GM19035 (cell line): ENCODE measurements around the gene NPIPB9.
"Not testable (repeated sequence)": the region's sequence is repeated elsewhere in the genome, so short reads cannot be mapped to it uniquely, and the experiment has no call there.

Source experiments
- ATAC-seq: cut with Tn5 transposase; IDR thresholded peaks from one replicate; pipeline ENCODE4 v1.9.1; 2021; ENCODE audit not compliant: unreplicated experiment

NPIPB9 gene

DNA sequence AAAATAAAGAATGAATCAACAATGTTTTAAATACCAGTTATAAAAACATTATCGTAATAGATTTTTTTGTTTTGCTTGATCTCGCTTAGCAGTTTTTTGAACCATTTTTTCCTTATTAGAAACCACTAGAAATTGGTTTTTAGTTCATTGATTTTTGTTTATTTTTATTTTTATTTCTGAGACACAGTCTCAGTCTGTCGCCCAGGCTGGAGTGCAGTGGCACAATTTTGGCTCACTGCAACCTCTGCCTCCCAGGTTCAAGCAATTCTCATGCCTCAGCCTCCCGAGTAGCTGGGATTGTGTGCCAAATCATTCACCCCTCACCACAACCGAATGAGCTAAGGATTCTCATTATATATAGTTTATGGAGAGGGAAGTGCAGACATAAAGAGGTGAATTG, at the start of gene NPIPB9:
NPIPB9 (plus strand) TSS at position 301 of the 400 bp plus-strand sequence.
- ATAC-seq: not testable (repeated sequence)

DNA sequence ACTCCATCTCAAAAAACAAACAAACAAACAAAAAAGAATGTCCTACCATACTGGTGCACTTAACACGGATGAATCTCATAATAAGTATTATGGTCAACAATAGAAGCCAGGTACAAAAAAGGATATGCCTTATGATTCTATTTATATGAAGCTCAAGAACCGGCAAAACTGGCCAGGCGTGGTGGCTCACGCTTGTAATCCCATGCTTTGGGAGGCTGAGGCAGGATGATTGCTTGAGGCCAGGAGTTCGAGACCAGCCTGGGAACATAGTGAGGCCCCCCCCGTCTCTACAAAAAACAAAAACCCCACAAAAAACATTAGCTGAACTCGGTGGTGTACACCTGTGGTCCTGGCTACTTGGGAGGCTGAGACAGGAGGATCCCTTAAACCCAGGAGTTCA, 47.3 kb upstream of the NPIPB9 start:
- ATAC-seq: not testable (repeated sequence)

- peak; percentile 98 for ATAC-seq
Measured at GRCh38 chr16:28711220-28712083, 40.1 kb upstream of the NPIPB9 start, which contains the start of gene EIF3C. Gene EIF3C (plus strand): TSS chr16:28711464. CDS start chr16:28711687, 223 bp downstream.

GRCh38 chr16:28722852-28723650, 28.5 kb upstream of the NPIPB9 start:
- not testable (repeated sequence) for ATAC-seq

DNA sequence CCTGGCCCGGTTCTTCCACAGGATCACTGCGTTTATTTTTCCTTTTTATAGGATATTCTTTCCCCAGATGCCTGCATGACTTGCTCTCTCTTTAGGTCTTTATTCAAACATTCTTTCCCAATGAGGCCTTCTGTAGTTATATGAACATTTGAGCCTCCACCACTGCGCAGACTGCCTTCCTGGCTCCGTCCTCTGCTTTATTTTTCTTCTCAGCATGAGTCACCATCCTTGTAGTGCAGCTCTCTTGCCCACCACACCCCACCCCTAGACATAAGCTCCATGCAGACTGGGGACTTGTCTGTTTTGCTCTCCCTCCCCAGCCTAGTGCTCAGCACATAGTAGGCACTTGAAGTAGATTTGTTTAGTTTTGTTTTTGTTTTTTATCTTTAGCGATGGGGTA, 20.3 kb upstream of the NPIPB9 start:
- not testable (repeated sequence) for ATAC-seq

- not testable (repeated sequence) for ATAC-seq
Measured at GRCh38 chr16:28732455-28733124, 19.0 kb upstream of the NPIPB9 start.

GRCh38 chr16:28739787-28740186, 11.8 kb upstream of the NPIPB9 start:
- ATAC-seq: not testable (repeated sequence)

GRCh38 chr16:28740631-28741030, 11.0 kb upstream of the NPIPB9 start:
- not testable (repeated sequence) for ATAC-seq

DNA sequence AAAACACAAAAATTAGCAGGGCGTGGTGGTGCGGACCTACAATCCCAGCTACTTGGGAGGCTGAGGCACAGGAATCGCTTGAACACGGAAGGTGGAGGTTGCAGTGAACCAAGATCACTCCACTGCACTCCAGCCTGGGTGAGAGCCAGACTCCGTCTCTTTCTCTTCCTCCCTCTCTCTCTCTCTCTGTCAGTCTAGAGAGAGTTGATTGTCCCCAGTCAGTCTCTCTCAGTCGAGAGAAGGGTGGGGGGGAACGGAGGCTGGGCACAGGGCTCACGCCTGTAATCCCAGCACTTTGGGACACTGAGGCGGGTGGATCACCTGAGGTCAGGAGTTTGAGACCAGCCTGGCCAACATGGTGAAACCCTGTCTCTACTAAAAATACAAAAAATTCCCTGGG, 10.3 kb upstream of the NPIPB9 start:
- not testable (repeated sequence) for ATAC-seq

- ATAC-seq: not testable (repeated sequence)
Measured at GRCh38 chr16:28746618-28747350, 4.8 kb upstream of the NPIPB9 start.

- peak; percentile 94 for ATAC-seq
Measured at GRCh38 chr16:28749997-28750465, 1.6 kb upstream of the NPIPB9 start.

- ATAC-seq: peak; percentile 29
Measured at GRCh38 chr16:28750469-28751067, 1.0 kb upstream of the NPIPB9 start.

GRCh38 chr16:28781697-28782096, 30.1 kb downstream of the NPIPB9 start:
- not testable (repeated sequence) for ATAC-seq

- not testable (repeated sequence) for ATAC-seq
Measured at GRCh38 chr16:28782357-28782756, 30.8 kb downstream of the NPIPB9 start.

DNA sequence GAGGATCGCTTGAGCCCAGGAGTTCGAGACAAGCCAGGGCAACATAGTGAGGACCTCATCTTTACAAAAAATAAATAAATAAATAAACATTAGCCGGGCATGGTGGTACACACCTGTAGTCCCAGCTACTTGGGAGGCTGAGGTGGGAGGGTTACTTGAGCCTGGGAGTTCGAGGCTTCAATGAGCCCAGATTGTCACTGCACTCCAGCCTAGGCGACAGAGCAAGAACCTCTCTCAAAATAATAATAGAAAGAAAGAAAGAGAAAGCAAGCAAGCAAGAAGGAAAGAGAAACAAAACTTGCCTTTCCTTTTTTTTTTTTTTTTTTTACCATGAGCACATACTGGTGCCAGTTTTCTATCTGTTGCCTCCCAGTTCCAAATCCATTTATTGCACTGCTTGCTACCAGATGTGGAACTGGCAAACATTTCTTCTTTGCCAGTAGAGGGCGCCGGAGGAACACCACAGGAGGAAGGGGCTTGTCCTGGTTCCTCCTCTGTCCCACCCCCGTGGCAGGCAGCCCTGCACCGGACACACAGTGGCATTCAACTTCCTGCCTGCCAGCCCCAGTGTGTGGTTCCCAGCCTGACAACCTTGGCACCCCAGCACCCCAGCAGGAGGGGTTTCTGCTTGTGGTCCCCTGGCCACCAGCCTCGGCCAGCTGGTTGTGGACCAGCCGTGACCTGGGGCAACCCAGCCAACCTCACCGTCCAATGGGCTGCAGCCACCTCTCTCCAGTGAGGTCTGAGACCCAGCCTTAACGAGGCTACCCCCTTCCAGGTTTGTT, 50.8 kb downstream of the NPIPB9 start:
- peak; percentile 72 for ATAC-seq

GRCh38 chr16:28807445-28808120, 56.0 kb downstream of the NPIPB9 start:
- not testable (repeated sequence) for ATAC-seq

DNA sequence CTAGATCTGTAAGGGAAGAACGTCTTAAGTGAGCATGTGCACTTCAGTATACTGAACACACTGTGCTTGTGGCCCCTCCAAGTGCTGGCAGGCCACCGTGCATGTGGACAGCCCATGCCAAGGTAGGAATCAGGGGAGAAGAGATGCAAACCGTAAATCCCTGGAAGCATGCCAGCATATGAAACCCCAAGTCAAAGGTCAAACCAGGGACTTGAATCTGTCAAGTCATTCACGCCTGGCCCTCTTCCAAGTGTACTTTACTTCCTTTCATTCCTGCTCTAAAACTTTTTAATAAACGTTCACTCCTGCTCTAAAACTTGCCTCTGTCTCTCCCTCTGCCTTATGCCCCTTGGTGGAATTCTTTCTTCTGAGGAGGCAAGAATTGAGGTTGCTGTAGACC, 68.4 kb downstream of the NPIPB9 start:
- ATAC-seq: no peak

GRCh38 chr16:28820546-28820945, 69.0 kb downstream of the NPIPB9 start:
- ATAC-seq: not testable (repeated sequence)
